Upper lobe of left lung (tissue), 4 donors: ENCODE data around the gene EEF1AKMT3.

Experiments used
- CTCF ChIP-seq, 6 experiments: fragments of 450-650 bp in 4 of 6; fragments of 200-600 bp in 2 of 6; sonication (generic) in 2 of 6; IDR thresholded peaks; one replicate each; pipeline ENCODE4 v1.5.1; 2016 to 2019; ENCODE audit warnings: antibody characterized with exemption in 6 of 6
- POLR2A ChIP-seq, 4 donors: fragments of 450-650 bp; IDR thresholded peaks; one replicate each; pipeline ENCODE4 v1.5.1; 2016 to 2017; ENCODE audit warnings: antibody characterized with exemption in 4 of 4, mild to moderate bottlenecking in 2 of 4

GRCh38 chr12:57725851-57726150 is 46.6 kb upstream of the EEF1AKMT3 start:
- no peak for TF ChIP-seq CTCF (IDR thresholded peaks at IDR 0.05)
- TF ChIP-seq POLR2A (IDR thresholded peaks at IDR 0.05): no peak
